SU-DHL-6 (cell line): ENCODE results near the gene CDK5RAP2.

ENCODE experiments used
- CTCF ChIP-seq: fragments of 200-600 bp; sonication (generic); IDR thresholded peaks from one replicate; pipeline ENCODE4 v1.5.1; 2017; ENCODE audit warnings: antibody characterized with exemption, mild to moderate bottlenecking, low read length, moderate library complexity; ENCODE audit not compliant: insufficient read depth, poor library complexity, severe bottlenecking
- EZH2phosphoT487 ChIP-seq: fragments of 200-600 bp; sonication (generic), shearing (Covaris generic); conservative IDR thresholded peaks from 2 replicates; pipeline ENCODE4 v1.6.1; 2018; ENCODE audit warnings: mild to moderate bottlenecking, antibody characterized with exemption, low read length, moderate library complexity, mixed read lengths

GRCh38 chr9:120541921-120542320, 38.0 kb downstream of the CDK5RAP2 start:
- no peak for TF ChIP-seq CTCF
- no peak for TF ChIP-seq EZH2phosphoT487
